GM12878 (cell line): ENCODE measurements around the gene NELFB.

ENCODE experiments used
- BCL11A ChIP-seq: IDR thresholded peaks from 2 replicates; pipeline ENCODE4 v1.6.1; 2011; ENCODE audit warnings: low read depth, low read length
- BHLHE40 ChIP-seq, 2 experiments: fragments of 450-650 bp in 1 of 2; IDR thresholded peaks; 2 replicates each; pipeline ENCODE4 v1.6.1; 2011 to 2017; ENCODE audit warnings: low read depth in 2 of 2, borderline replicate concordance in 1 of 2, improper control_type of control experiment in 1 of 2, low read length in 1 of 2, mild to moderate bottlenecking in 1 of 2
- CBFB ChIP-seq: IDR thresholded peaks from 2 replicates; pipeline ENCODE4 v1.6.1; 2016; ENCODE audit warnings: antibody characterized with exemption, low read depth
- CTCF ChIP-seq, 3 experiments: IDR thresholded peaks in 2 of 3; conservative IDR thresholded peaks in 1 of 3; 2 replicates each; pipeline ENCODE4 v1.5.1; 2011; ENCODE audit warnings: low read depth in 3 of 3, low read length in 3 of 3, mild to moderate bottlenecking in 3 of 3, control low read depth in 2 of 3, moderate library complexity in 2 of 3, inconsistent platforms in 1 of 3, mixed read lengths in 1 of 3; ENCODE audit not compliant: control insufficient read depth in 2 of 3, insufficient read depth in 1 of 3; ENCODE audit errors: extremely low read depth in 1 of 3
- ETV6 ChIP-seq, 2 experiments: fragments of 450-650 bp in 1 of 2; IDR thresholded peaks in 1 of 2; conservative IDR thresholded peaks in 1 of 2; 2 replicates each; pipeline ENCODE4 v1.6.1; 2014; ENCODE audit warnings: antibody characterized with exemption in 1 of 2, borderline replicate concordance in 1 of 2, low read depth in 1 of 2, mild to moderate bottlenecking in 1 of 2, moderate library complexity in 1 of 2
- EZH2 ChIP-seq: IDR thresholded peaks from 2 replicates; pipeline ENCODE4 v1.6.1; 2012; ENCODE audit warnings: low read depth, mild to moderate bottlenecking, control low read depth, inconsistent platforms, low read length, borderline replicate concordance; ENCODE audit not compliant: control insufficient read depth
- FOS ChIP-seq: IDR thresholded peaks from 3 replicates; pipeline ENCODE4 v1.6.1; 2011; ENCODE audit warnings: borderline replicate concordance; ENCODE audit not compliant: insufficient read length; ENCODE audit errors: extremely low read depth
- HDAC2 ChIP-seq: fragments of 200-600 bp; sonication (generic); IDR thresholded peaks from 2 replicates; pipeline ENCODE4 v1.6.1; 2017
- JUND ChIP-seq: IDR thresholded peaks from 2 replicates; pipeline ENCODE4 v1.6.1; 2012; ENCODE audit warnings: low read depth, mild to moderate bottlenecking, low read length, improper control_type of control experiment, moderate library complexity
- MEF2A ChIP-seq: IDR thresholded peaks from 2 replicates; pipeline ENCODE4 v1.6.1; 2011; ENCODE audit warnings: low read depth, mild to moderate bottlenecking, low read length, moderate library complexity; ENCODE audit not compliant: insufficient read depth
- MXI1 ChIP-seq: fragments of 150-350 bp; IDR thresholded peaks from 2 replicates; pipeline ENCODE4 v1.6.1; 2011; ENCODE audit warnings: low read depth, mild to moderate bottlenecking, inconsistent platforms, low read length, improper control_type of control experiment
- NR2F1 ChIP-seq: fragments of 450-650 bp; conservative IDR thresholded peaks from 2 replicates; pipeline ENCODE4 v1.6.1; 2017; ENCODE audit warnings: mild to moderate bottlenecking
- POLR2A ChIP-seq: IDR thresholded peaks from 2 replicates; pipeline ENCODE4 v1.6.1; 2011; ENCODE audit warnings: low read depth, mild to moderate bottlenecking, low read length

- no peak for TF ChIP-seq CBFB
- no peak for TF ChIP-seq EZH2
- no peak for TF ChIP-seq NR2F1
- no peak for TF ChIP-seq ETV6 (conservative IDR thresholded peaks at IDR 0.05 in 1 of 2, IDR thresholded peaks at IDR 0.05 in 1 of 2; ENCODE audit: borderline replicate concordance in 1 of 2, low read depth in 1 of 2)
- TF ChIP-seq HDAC2, result no peak
- no peak for TF ChIP-seq MXI1
- TF ChIP-seq CTCF (IDR thresholded peaks at IDR 0.05 in 2 of 3, conservative IDR thresholded peaks at IDR 0.05 in 1 of 3; ENCODE audit: control insufficient read depth in 2 of 3, extremely low read depth in 1 of 3, insufficient read depth in 1 of 3, low read depth in 3 of 3, low read length in 3 of 3), result no peak
- TF ChIP-seq BCL11A, result no peak
- no peak for TF ChIP-seq FOS
- TF ChIP-seq JUND, result no peak
- TF ChIP-seq MEF2A, result no peak
- no peak for TF ChIP-seq BHLHE40 (IDR thresholded peaks at IDR 0.05; ENCODE audit: borderline replicate concordance in 1 of 2, low read depth in 2 of 2, low read length in 1 of 2)
- no peak for TF ChIP-seq POLR2A
Measured at GRCh38 chr9:137298401-137299202, 43.5 kb downstream of the NELFB start.
